Measurements from ENCODE around the gene PRKAR1B.
"Not testable (repeated sequence)": the region's sequence is repeated elsewhere in the genome, so short reads cannot be mapped to it uniquely, and the experiment has no call there.

Gene PRKAR1B

DNA sequence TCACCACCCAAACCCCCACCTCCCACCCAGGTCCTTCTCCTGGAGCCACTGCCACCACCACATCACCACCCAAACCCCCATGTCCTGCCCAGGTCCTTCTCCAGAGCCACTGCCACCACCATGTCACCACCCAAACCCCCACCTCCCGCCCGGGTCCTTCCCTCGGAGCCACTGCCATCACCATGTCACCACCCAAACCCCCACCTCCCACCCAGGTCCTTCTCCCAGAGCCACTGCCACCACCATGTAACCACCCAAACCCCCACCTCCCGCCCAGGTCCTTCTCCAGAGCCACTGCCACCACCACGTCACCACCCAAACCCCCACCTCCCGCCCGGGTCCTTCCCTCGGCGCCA lies 175.5 kb downstream of the PRKAR1B start:
- not testable (repeated sequence) for DNase-seq

DNA sequence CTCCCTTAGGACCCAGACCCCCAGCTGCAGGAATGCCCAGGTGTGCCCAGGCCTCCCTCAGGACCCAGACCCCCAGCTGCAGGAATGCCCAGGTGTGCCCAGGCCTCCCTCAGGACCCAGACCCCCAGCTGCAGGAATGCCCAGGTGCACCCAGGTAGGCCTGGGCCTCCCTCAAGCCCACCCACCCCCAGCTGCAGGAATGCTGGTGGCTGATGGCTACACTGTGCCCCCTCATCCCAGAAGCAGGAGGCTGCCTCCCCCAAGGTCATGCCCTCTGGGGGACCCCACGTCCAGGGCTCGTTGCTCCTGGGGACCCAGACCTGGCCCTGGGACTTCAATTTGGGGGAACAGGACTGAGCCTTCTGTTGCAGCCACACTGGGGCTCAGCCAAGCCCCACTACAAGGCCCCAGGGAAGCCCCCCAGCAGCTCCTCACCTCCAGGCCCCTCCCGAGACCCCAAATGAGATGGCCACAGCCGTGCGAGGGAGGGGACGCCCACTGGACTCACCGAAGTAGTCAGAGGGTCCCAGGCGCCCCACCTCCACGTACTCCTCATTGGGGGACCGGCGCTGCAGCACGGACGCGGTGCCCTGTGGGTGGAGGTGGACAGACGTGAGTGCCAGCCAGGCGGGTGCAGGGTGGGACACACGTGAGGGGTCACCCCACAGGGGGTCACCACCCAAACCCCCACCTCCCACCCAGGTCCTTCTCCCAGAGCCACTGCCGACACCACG lies 176.0 kb downstream of the PRKAR1B start:
- no peak for DNase-seq

DNA sequence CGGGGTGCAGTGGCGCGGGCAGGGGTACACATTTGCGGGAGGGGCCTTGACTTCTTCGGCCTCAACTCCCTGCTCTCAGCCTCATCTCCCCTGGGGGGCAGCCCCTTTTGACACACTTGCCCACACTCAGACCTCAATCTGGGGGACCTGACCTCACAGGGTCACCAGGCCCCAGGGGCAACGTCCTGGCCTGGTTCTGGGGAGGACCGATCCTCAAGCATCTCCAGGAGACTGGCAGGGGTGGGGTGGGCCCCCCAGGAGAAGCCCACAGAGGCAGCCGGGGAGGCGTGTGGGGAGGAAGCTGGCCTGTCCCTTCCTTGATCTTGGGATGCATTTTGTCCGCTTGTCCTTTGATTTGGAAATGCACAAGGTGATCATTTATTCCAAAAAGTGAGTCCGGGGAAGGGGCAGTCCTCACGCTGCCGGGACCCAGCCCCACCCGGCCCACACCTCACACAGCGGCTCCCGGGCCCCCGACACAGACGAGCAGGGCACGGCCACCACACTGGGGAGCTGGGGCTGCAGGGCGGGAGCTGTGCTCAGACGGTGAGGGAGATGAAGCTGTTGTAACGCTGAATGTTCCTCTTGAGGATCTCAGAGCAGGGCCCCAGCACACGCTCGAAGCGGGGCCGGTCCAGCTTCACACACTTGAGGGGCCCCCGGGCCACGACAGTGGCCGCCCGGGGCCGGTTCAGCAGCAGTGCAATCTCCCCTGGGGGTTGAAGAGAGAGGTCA lies 177.0 kb downstream of the PRKAR1B start:
- DNase-seq = no peak

DNA sequence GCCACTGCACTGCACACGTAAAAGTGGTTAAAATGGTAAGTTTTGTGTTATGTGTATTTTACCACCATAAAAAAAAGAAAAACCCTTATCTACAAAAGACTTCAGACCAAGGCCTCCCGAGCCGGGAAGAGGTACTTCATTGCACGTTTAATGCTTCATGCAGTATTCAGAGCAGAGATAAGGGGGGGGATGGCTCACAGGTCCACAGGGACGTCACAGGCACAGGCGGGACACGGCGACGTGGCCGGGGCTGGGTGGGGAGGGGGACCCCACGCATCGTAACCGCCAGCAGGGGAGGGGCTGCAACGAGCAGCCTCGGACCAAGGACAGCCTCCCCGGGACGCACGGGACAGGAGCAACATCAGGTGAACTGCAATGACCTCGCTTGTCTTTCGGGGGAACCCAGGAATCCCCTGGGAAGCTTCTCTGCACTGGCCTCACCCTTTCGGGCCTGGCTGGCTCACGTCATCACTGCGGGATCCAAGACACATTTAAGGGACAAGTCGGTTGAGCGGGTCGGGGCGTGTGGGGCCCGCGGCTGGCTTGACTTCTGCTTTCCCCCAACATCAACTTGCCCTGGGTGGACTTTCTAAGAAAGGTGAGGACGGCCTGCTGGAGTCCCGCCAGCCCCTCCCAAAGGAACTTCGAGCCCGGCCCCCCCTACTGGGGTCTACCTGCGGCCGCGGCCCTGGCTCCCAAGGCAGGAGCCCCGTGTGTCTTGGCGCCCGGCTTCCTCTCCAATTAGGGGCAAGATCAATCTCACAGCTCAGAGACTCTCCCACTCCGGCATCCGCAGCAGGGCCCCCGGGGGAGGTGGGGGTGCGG lies 177.8 kb downstream of the PRKAR1B start:
- no peak for DNase-seq

DNA sequence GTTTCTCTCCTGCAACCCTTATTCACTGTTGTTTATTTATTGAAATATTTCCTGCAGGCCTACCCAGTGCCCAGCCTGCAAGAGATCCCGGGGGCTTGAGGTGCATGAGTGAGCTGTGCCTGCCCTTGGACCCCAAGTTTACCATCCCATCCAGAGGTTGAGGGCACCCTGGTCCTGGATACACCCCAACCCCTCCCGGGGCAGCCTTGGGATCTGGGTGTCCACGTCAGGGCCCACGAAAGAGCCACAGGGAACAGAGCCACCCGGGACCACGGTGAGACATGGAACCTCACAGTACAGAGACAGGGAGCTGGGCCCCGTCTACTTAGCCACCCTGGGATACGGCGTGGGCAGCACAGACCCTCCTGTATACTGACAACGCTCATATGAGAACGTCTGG lies 178.7 kb downstream of the PRKAR1B start:
- no peak for DNase-seq

DNA sequence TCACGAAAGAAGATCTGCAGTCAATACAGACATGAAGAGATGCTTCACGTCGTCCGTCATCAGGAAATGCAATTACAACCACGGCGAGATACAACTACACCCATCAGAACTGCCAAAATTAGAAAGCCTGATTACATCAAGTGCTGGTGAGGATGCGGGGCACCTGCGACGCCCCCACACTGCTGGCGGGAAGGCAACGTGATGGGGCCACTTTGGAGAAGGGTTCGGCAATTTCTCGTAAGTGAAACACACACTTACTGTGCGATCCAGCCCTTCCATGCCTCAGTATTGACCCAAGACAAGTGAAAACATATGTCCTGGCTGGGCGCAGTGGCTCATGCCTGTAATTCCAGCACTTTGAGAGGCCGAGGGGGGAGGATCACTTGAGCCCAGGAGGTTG lies 181.6 kb downstream of the PRKAR1B start:
- DNase-seq = no peak

DNA sequence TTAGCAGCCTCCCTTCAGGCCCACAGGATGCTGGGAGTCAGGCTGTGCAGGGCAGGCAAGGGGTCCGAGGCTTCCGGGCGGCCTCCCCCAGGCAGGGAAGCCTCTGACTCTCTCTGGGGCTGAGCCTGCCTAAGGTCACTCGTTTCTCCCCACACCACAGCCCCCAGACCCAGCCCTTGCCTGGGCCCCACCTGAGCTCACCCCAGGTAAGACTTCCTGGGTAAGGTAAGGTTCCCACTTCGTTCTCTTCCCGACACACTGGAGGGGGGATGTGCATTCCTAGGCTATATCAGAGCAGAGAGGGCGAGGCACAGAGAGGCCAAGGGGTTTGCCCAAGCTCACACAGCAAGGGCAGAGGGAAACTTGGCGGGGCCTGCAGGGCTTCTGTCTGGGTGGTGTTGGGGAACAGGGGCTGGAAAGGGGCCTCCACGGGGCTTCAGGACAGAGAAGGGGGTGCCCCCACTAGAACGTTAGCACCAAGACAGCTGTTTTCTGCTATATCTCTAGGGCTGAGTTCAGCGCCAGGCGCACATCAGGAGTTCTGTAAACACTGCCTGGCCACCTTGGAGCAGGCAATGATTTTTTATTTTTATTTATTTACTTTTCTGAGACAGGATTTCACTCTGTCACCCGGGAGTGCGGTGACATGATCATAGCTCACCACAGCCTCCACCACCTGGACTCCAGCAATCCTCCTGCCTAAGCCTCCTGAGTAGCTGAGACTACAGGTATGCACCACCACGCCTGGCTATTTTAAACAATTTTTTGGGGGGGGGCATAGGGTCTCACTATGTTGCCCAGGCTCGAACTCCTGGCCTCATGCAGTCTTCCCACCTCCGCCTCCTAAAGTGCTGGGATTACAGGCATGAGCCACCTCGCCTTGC lies 182.5 kb downstream of the PRKAR1B start:
- no peak for DNase-seq

DNA sequence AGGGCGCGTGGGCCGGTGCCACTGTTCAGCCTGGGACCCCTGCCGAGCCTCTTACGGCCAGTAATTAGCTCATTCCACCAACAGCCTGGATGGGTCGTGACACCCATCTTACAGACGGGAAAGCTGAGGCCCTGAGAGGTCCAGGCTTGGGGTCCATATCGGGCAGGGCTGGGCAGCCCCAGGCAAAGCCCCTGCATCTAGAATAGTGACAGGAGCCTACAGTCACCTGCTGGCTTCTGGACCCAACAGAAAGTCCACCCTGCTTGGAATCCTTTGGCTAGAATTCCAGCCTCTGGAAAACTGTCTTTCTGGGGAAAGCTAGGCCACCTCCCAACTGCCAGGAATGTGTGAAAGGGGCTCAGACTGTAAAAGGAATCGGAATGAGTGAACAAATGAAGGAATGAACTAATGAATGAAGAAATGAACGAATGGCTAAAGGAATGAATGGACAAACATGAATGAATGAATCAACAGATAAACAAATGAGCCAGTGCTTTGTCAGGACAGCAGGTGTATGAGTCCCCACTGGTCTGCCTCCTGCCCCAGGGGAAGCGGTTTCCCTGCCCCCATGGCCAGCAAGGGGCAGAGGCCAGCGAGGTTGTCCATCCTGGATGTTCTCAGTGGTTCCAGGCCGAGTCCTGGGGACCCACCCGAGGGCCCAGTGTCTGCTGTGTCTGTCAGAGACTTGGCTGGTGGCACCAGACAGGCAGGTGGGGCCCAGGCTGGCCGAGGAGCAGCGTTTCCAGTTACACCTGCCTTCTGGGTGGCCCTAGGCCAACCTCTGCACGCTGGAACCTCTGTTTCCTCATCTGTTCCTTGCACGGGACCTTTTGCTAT lies 183.4 kb downstream of the PRKAR1B start:
- no peak for DNase-seq

DNA sequence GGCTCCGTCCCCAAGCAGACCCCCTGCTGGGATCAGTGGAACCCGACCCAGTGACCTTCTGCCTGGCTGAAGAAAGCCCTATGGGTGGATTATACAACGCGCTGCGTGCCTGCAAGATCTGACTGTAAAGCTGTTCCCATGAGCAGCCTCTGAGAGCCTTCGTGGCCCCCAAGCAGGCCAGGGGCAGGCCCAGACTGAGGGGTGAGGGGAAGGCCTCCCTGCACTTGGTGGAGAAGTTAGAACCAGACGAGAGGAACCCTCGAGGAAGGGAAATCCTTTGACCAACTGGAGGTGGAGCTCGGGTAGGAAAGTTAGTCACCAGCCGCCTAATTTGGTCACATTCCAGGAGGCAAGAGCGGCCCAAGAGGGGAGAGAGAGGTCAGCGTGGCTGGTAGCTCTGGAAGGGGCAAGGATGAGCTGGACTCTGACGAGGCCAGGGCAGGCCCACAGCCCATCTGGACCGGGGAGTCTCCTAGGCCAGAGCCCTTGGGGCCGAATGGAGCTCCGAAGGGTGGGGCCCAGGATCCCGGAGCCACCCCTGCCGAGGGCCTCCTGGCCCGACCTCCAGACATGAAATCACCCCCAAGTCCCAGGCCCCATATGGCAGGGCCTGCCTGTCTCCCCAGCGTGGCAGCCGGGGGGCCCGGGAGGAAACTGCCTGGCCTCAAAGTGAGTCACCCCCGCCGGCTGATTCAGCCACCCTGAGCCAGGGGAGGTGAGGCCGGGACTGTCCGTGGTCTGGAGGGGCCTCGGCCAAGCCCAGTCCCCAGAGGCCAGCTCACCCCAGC lies 184.2 kb downstream of the PRKAR1B start:
- no peak for DNase-seq

DNA sequence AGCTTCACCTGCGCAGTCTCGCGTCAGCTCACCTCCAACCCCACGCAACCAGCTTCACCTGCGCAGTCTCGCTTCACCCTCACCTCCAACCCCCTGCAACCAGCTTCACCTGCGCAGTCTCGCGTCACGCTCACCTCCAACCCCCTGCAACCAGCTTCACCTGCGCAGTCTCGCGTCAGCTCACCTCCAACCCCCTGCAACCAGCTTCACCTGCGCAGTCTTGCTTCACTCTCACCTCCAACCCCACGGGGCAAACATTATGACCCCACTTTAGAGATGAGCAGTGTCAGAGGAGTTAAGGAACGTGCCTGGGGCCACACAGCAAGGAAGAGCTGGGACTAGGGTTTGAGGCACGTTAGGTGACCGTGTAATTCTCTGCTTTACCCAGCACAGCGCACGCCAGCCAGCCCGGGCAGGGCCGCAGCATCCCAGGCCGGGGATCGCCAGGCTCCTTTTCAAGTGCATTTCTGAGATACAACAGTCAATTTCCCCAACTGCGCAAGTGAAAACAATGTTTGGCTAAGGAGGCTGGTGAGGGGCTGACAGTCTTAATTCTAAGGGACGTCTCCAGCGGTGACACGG lies 184.9 kb downstream of the PRKAR1B start:
- no peak for DNase-seq

DNA sequence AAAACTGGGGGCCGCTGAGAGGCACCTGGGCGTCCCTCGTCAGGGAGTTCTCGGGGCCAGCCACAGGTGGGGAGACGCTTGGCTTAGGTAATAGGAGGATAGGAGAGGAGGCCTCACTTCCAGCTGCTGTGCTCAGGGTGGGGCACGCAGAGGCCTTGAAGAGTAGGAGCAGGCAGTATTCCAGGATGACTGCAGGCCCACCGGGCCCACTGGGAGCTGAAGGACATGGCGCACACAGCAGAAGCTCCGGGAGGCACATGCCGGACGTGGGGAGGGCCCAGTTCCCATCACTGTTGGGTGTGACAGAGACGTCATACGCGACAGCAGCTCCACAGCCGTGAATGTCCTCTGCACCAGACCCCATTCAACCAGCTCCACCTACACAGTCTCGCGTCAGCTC lies 185.4 kb downstream of the PRKAR1B start:
- no peak for DNase-seq

DNA sequence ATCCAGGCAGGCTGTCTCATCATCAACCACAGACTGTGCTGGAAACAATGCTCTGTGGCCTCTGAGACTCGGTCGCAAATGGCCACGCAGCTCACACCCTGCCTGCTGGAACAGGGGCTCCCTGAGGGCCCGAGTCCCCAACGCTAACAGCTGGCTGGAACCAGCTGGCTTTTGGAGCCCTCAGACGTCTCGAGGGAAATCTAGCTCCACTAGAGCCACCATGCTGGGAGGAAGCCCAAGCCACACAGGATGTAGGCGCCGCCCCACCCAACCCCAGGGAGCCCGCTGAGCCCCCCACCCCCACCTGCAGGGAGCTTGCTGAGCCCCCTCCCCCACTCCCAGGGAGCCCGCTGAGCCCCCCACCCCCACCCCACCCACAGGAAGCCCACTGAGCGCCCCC lies 186.1 kb downstream of the PRKAR1B start:
- DNase-seq = no peak

DNA sequence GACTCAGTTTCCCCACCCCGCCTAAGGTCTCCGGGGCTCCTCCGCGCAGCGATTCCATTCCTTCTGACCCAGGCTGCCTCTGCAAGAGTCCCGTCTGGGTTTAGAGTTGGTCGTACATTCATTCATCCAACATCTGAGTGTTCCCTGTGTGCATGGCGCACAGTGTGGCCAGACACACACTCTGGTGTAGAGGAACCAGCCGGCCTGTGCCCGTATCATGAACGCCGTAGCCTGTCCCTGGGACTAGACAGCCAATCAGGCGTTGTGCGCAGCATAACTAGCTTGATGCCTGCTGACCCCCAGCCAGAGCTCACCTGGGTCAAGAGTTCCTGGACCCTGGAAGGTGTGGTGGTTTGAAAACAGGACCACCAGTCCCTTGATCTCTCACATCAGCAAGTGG lies 186.5 kb downstream of the PRKAR1B start:
- no peak for DNase-seq

DNA sequence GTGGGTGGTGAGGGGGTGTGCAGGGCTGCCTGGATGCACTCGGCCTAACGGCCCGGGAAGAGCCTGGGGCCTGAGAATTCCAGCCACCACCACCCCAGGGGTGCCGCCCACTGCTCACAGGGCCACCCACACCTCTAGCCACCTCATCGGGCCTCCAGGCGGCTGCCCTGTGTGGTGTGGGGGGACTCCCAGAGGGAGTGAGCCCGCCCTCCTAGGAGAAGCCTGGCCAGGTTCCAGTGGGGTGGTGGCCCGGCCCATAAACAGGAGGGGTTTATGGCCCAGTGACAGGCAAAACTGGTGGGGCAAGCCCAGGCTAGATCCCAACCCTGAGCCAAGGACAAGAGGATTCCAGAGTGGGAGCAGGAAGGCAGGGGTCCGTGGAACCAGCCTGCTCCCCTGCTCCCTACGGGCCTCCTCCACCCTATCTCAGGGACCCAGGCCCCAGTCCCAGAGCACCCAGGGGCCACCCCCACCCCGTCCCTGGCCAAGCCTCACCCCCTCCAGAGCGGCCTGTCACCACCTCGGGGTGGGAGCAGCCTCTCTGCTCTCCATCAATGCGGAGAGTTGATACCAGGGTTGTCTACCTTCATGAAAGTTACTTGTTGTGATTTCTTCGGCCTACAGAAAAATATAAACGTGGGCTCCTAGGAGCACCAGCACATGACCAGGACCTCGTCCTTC lies 187.2 kb downstream of the PRKAR1B start:
- no peak for DNase-seq

DNA sequence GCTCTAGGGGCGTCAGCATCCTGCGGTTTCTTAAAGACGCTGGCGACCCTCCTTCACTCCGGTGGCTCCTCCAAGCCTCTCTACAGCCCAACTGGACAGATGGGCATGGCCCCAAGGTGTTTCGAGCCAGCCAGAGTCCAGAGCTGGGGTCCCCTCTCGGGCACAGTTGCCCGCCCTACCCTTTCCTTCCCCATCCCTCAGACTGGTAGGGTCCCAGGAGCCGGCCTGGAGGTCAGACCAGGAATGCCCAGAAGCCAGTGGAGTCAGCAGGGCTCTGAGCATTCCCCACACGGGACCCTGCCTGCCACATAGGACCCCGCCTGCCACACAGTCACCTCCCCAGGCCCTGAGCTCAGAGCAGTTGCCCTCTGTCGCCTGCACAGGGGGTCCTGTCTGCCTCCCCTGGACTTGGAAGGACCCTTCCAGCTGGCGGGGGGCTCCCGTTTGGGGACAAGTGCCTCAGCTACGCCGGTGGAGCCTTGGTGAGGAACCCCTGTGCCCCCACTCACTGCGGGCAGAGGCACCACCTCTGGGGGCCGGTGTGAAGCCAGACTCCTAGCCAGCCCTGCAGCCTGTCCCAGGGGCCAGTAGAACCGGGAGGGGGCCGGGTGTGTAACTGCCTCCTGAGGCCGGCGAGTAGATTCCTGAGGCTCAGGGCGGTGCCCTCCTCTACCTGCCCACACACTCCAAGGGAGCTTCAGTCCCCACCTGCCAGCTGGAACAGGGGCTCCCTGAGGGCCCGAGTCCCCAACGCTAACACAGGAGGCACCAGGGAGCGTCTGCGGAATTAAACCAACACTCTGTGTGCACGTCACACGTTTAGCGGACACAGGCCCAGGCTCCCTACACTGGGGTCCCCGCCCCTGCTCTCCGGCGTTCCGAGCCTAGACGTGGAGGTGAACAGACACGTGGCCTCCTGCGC lies 188.1 kb downstream of the PRKAR1B start:
- DNase-seq = no peak

DNA sequence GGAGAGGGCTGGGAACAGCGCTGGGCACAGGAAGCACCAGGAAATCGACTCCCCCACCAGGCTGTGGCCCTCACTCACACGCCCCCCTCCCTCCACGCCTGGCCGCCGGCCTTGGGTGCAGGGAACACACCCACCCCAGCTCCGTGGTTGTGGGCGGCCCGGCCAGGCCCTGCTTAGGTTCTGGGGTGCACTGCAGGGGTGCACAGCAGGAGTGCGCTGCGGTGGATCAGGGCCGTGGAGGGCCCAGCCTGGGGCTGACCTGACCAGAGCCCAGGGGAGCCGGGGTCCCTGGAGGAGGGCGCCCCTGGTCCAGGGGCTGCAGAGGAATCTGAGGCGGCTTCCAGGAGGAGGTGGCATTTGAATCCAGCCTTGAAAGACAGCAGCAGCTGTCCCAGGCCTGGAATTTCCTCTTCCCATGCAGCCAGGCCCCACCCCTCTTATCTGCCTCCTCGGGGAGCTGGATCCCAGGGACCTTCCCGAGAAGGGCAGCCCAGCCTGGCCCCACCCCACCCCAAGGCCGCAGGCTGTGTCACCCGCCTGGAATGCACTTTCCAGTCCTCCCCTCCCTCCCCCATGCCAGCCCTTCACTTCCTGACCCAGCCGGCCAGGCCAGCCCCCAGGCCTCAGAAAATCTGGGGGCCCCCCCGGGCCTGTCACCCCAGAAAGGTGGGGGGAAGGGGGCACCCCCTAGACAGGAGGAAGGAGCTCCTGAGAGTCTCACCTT lies 189.0 kb downstream of the PRKAR1B start:
- DNase-seq = no peak

DNA sequence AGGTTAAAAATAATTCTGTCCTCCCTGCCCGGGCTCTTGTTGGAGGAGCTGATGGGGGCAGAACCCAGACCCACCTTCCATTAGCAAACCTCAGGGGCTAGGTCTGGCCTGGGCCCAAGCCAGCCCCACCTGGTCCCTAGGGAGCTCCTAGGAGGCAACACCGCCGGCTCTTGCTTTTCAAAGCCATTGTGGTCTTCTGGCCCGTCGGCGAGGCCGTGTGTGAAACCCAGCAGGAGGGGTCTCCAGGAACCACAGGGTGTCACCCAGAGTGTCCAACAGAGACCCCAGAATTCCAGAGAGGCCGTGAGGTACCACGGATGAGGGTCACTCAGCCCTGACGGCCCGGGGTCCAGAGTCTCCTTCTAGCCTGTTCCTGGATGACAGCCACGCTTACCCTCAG lies 190.8 kb downstream of the PRKAR1B start:
- DNase-seq = no peak

DNA sequence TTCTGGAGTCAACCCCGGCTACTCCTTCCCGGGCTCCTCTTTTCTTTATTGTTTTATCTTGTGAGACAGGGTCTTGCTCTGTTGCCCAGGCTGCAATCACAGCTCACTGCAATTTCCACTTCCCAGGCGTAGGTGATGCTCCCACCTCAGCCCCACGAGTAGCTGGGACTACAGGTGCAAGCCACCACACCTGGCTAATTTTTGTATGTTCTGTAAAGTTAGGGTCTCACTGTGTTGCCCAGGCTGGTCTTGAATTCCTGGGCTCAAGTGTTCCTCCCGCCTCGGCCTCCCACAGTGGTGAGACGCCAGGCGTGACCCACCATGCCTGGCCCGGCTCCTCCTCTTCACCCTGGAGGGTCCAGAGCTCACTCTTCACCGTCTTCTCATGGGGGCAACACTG lies 192.1 kb downstream of the PRKAR1B start:
- DNase-seq = no peak

Measured in NCI-H1048 (cell line).